Spinal cord (tissue), 10 donors: ENCODE results near the gene EPHA6. TPM values are rescaled to one million over a fixed set of nuclear protein-coding genes. Genes with fewer than 3 reads are reported as not detected.

Experiments
- DNase-seq, 6 donors: peaks; one replicate each; pipeline versions ENCODE4 v3.0.0 to v3.0.0-alpha.2; 2013 to 2015; ENCODE audit warnings: low spot score in 6 of 6, low read depth in 4 of 6
- H3K27ac ChIP-seq: one replicate; pipeline ENCODE4 v1.5.1; 2013; ENCODE audit warnings: low read depth, low read length, control low read depth
- H3K27me3 ChIP-seq: one replicate; pipeline ENCODE4 v1.6.1; 2013; ENCODE audit warnings: low read length; ENCODE audit not compliant: control insufficient read depth, insufficient read depth
- H3K36me3 ChIP-seq: one replicate; pipeline ENCODE4 v1.6.1; 2013; ENCODE audit warnings: low read length; ENCODE audit not compliant: control insufficient read depth, insufficient read depth
- H3K4me1 ChIP-seq: one replicate; pipeline ENCODE4 v1.6.1; 2013; ENCODE audit warnings: low read length; ENCODE audit not compliant: control insufficient read depth, insufficient read depth
- H3K4me3 ChIP-seq: one replicate; pipeline ENCODE4 v1.5.1; 2013; ENCODE audit warnings: low read depth, low read length, control low read depth
- H3K9me3 ChIP-seq: one replicate; pipeline ENCODE4 v1.6.1; 2013; ENCODE audit warnings: low read length; ENCODE audit not compliant: control insufficient read depth, insufficient read depth
- WGBS: methylation state at CpG from one replicate; pipeline ENCODE4 v1.1.5; 2013; ENCODE audit warnings: missing lambda C conversion rate; ENCODE audit not compliant: insufficient coverage; 5-methylcytosine and 5-hydroxymethylcytosine counted together
- polyA plus RNA-seq, 2 donors: library from polyadenylated mRNA; unstranded; fragments of 120-200 nt; gene quantifications; one replicate each; pipeline ENCODE4 v1.2.1, GENCODE V29; 2013; ENCODE audit not compliant: insufficient read length in 2 of 2
- total RNA-seq, 2 donors: library from RNA; depleted of rRNA in 1 of 2; stranded (reverse); fragments of 120-200 nt in 1 of 2; fragments of >200 nt in 1 of 2; gene quantifications; one replicate each; pipeline versions ENCODE4 v1.2.3 to v1.2.4, GENCODE V29; 2013 to 2014
- donor health status: healthy.

The EPHA6 gene
- total and polyA plus RNA-seq, 4 donors, result 5.3 to 78.5 (median 16.0) TPM

DNA sequence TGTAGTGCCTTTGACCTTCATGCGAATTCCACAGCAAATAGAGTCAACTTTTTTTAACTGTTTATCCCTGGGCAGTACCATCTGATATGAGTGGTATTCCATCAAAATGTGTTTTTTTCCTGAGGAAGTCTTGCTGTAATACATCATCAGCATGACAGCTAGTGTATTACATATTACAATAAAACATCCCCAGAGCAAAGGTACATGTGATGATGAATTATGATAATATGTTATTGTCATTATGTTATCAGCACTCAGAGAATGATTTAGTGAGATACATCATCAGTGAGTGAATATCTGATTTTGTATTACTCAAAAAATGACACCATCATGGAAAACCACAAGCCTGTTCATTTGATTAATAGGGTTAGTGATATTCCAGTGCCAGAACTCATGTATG, 880.5 kb downstream of the EPHA6 start:
- no peaks in the 10 kb centered on the region for H3K4me1 ChIP-seq
- DNase-seq, result no peak
- H3K27ac ChIP-seq, result no peak overlapping the region
- H3K4me3 ChIP-seq, result no peak overlapping the region
- no CpG with 5 or more reads among the region's 1 CpG for WGBS
- no peaks in the 10 kb centered on the region for H3K27me3 ChIP-seq
- no peaks in the 10 kb centered on the region for H3K36me3 ChIP-seq
- H3K9me3 ChIP-seq, result no peaks in the 10 kb centered on the region

DNA sequence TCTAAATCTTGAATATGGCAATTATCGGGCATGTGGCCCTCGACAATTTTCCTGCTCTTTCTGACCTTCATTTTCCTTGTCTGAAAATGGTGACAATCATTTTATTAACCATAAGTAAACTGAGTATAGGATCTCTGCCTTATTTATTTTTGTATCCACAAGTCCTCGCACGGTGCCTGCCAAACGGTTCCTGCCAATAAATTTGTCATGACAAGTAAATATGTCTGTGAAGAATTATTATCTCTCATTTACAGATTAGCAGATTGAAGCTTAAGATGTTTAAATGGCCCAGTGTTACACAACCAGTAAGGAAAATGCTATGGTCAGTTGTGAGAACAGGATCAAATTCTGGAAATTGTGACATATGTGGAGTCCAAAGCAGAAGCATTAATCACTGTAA, 884.3 kb downstream of the EPHA6 start:
- no peak overlapping the region for H3K4me3 ChIP-seq
- no peaks in the 10 kb centered on the region for H3K4me1 ChIP-seq
- no peak for DNase-seq
- no peaks in the 10 kb centered on the region for H3K36me3 ChIP-seq
- no peak overlapping the region for H3K27ac ChIP-seq
- no CpG with 5 or more reads among the region's 5 CpGs for WGBS
- H3K27me3 ChIP-seq, result no peaks in the 10 kb centered on the region
- H3K9me3 ChIP-seq, result no peaks in the 10 kb centered on the region

DNA sequence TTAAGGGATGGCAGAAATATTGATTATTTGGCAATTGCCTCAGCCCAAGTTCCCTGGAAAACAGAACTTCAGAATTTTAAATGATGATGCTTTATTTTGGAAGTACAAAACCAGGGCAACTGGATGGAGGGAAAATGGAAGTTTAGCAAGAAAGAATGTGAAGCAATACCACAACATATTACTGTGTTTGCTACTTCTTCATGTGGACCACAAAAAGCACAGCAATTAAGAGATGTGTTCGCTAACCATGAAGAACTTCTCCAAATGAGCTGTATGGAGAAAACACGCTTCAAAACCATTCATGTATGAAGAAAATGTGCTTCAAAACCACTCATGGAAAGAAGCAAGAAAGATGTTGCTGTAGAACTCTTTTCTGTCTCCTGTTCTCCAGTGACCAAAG, 885.5 kb downstream of the EPHA6 start:
- H3K4me1 ChIP-seq, result no peaks in the 10 kb centered on the region
- no peaks in the 10 kb centered on the region for H3K9me3 ChIP-seq
- no peak overlapping the region for H3K4me3 ChIP-seq
- H3K27ac ChIP-seq, result no peak overlapping the region
- no peak for DNase-seq
- WGBS, result 100% methylated on average over 1 of the region's 2 CpGs
- H3K36me3 ChIP-seq, result no peaks in the 10 kb centered on the region
- no peaks in the 10 kb centered on the region for H3K27me3 ChIP-seq

DNA sequence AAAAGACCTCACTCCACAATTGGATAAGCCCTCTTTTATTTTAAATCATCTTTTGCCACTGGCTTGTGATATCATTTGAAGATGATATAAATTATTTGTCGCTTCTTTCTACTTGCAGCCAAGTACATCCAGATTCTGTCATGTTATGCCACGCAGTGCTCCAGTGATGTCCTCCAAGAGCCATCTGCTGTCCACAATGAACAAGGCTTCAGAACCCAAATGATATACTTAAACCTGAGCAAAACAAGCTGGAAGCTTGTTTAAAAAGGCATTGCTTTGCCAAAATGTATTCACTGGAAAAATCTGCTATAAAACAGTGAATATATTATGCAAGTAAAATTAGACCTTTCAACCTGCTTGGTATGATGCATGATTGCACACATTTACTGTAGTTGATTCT, 891.4 kb downstream of the EPHA6 start:
- Histone ChIP-seq H3K27ac (no peak overlapping the region), H3K9me3 (no peaks in the 10 kb centered on the region), H3K4me3 (no peak overlapping the region), H3K27me3 (no peaks in the 10 kb centered on the region), H3K4me1 (no peaks in the 10 kb centered on the region), H3K36me3 (no peaks in the 10 kb centered on the region)
- WGBS, result no CpG with 5 or more reads among the region's 2 CpGs
- peak in 2 of 6 donors; percentile 48 to 86 for DNase-seq

DNA sequence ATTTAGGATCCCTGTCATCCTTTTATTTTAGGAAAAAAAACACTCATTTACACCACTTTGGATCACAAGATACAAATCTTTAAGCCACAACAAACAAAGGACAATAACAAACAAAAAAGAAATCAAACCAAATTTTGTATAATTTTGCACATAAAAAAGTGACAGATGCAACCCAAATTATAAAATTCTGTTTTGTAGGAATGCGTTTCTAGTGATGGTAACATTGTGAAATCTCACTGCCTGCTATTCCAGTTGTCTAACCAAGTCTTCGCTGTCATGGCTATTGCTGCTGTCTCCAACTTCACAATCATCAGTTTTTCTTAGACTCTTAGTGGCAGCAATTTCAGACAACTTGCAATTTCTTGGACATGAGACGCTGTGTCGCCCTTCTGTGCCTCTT, 891.8 kb downstream of the EPHA6 start:
- WGBS, result 100% methylated on average over 2 of the region's 4 CpGs
- DNase-seq, result peak in 1 of 6 donors; percentile 58
- Histone ChIP-seq H3K4me3 (no peak overlapping the region), H3K27me3 (no peaks in the 10 kb centered on the region), H3K36me3 (no peaks in the 10 kb centered on the region), H3K9me3 (no peaks in the 10 kb centered on the region), H3K27ac (no peak overlapping the region), H3K4me1 (no peaks in the 10 kb centered on the region)

DNA sequence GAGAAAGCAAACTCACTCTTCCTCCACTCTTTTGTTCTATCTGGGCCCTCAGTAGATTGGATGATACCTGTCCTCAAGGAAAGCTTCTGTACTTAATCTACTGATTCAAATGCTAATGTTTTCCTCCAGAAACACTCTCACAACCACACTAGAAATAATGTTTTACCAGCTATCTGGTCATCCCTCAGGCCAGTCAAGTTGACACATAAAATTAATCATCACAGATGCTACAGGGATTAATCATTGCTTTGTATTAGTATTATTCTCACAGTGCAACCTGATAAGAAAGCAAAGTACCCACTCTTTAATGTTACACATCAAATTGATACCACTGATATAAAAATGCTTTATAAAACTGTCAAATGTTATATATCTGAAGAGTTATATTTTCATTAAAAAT, 897.3 kb downstream of the EPHA6 start:
- Histone ChIP-seq H3K4me1 (no peaks in the 10 kb centered on the region), H3K27ac (no peak overlapping the region), H3K9me3 (no peaks in the 10 kb centered on the region), H3K27me3 (no peaks in the 10 kb centered on the region), H3K4me3 (no peak overlapping the region), H3K36me3 (no peaks in the 10 kb centered on the region)
- DNase-seq, result no peak

DNA sequence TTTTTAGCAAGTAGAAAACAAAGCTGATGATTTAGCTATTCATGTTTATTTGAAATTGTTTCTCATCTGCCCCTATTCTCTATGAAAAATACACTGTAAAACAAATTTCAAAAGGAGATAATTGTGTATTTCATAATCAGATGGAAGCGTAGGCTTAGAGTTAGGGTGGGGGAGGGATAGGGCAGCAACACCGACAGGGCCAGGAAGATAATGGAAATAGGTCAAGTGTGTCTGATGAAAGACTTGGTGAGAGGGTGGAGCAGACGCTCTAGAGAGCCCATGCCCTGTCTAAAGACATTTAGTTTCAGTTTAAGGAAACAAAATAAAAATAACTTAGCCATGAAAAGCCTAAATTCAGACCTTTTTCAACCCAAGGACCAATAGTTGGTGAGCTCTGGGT, 898.5 kb downstream of the EPHA6 start:
- Histone ChIP-seq H3K4me1 (no peaks in the 10 kb centered on the region), H3K27me3 (no peaks in the 10 kb centered on the region), H3K27ac (no peak overlapping the region), H3K36me3 (no peaks in the 10 kb centered on the region), H3K4me3 (no peak overlapping the region), H3K9me3 (no peaks in the 10 kb centered on the region)
- DNase-seq, result no peak
- WGBS, result 41% methylated on average over 2 of the region's 3 CpGs

DNA sequence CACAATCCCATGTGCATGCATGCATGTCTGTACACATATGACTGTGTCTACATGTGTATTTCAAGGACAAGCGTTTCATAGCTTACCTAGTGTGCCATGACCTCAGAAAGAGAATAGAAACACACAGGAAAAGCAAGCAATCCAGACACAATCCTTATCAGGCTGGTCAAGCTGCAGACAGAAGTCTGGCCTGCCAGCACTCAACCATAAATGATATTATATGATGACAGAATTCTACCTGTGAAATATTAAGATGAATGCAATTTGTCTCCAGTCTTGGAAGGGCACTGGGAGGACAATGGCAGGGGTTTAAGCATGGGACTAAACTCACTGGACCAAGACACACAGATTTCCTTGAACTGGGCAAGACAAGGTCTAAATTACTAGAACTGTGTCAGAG, 899.2 kb downstream of the EPHA6 start:
- H3K36me3 ChIP-seq, result no peaks in the 10 kb centered on the region
- no peak for DNase-seq
- no peak overlapping the region for H3K4me3 ChIP-seq
- H3K4me1 ChIP-seq, result no peaks in the 10 kb centered on the region
- no CpG with 5 or more reads among the region's 1 CpG for WGBS
- no peak overlapping the region for H3K27ac ChIP-seq
- no peaks in the 10 kb centered on the region for H3K27me3 ChIP-seq
- no peaks in the 10 kb centered on the region for H3K9me3 ChIP-seq

DNA sequence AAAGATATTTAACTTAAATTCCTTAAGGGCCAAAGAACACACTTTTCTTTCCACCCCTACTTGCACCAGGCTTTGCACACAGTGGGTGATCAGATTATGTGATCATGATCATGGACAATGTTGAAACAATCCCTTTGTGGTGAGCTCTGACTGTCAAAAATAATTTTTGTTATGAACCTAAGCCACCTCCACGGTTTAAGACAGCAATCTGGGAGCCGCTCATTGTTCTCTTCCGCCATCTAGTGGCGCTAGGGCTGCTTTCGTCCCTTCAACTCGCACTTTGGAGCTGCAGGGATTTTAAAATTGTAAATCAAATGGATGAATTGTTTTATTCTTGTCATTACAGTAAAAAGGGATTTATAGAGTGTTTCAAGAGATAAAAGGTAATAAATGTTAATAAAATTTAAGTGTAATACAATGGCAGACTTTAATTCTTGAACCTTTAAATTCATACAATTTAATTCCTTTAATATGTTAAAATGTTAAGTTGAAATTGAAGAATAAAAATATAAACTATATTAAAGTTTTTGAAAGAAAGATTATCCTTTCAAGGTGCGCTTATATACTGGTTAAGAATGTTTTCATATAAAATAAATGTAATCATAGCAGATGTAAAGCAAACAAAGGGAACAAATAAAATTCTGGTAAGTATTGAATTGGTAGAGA, 904.9 kb downstream of the EPHA6 start:
- 0% methylated on average over 2 of the region's 7 CpGs for WGBS
- H3K4me3 ChIP-seq, result no peak overlapping the region

DNA sequence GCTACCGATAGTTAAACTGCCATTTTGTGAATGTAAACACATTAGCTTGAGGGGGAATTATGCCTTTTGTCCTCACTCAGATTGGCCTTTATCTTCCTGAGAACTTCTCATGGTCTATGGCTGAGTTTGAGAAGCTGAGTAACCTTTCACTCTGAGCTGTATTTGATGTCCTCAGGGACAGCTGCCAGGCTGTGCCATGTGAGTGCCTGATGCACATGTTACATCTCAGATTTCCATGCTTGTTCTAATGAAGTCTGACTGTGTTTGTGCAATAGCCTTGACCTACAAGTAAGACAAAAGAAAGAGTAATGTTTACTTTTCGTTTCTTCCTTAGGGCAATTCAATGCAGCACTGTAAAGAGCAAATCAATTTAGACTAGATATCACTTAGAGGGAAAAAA, 906.0 kb downstream of the EPHA6 start:
- DNase-seq, result no peak
- Histone ChIP-seq H3K27ac (no peak overlapping the region), H3K36me3 (no peaks in the 10 kb centered on the region), H3K9me3 (no peaks in the 10 kb centered on the region), H3K27me3 (no peaks in the 10 kb centered on the region), H3K4me1 (no peaks in the 10 kb centered on the region), H3K4me3 (no peak overlapping the region)
- 67% methylated on average over 1 of the region's 2 CpGs for WGBS

More for the DNA sequence above, 904.9 kb downstream of the EPHA6 start:
- peak; percentile 47 to 95 (median 64) for DNase-seq
- Histone ChIP-seq H3K27me3 (no peaks in the 10 kb centered on the region), H3K9me3 (no peaks in the 10 kb centered on the region), H3K27ac (no peak overlapping the region), H3K36me3 (no peaks in the 10 kb centered on the region), H3K4me1 (no peaks in the 10 kb centered on the region)
